ENCODE data around the gene GPER1.

Gene GPER1

DNA sequence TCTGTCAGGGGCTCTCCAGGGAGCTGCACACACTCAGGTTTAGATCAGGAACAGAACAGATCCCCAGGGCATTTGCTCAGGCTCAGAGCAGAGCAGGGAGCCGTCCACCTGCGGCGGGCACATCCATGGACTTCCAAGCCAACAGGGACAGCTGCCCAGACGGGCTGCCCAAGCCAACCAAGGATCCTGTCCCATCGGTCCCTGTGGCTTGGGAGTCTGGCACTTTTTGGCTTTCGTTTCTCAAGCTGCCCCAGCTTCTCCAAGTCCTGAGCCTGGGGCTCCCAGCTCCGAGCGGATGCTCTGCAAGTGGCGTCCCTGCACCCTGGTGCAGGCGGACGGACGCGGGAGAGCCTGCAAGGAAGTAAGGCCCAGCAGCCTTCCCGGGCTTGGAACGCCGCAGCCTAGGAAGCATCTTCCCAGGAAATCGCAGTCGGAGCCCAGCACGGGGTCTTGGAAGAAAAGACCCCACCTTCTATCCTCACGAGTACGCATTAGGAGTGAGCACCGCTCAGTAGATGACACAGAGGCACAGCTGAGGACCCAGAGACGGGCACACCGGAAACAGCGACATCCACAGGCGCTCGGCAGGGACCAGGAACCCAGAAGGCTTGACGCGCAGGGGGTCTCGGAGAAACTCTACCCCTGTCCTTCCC lies 37.5 kb upstream of the GPER1 start:
- H3K4me3 ChIP-seq (ENCODE audit: low read depth, low read length): no peak overlapping the region
- no peak for DNase-seq (ENCODE audit: low read depth, low spot score)
- in situ Hi-C loops (cut with HindIII; ENCODE audit: low sequenced_read_pairs): no loop called here
- TF ChIP-seq, protein P1, sequence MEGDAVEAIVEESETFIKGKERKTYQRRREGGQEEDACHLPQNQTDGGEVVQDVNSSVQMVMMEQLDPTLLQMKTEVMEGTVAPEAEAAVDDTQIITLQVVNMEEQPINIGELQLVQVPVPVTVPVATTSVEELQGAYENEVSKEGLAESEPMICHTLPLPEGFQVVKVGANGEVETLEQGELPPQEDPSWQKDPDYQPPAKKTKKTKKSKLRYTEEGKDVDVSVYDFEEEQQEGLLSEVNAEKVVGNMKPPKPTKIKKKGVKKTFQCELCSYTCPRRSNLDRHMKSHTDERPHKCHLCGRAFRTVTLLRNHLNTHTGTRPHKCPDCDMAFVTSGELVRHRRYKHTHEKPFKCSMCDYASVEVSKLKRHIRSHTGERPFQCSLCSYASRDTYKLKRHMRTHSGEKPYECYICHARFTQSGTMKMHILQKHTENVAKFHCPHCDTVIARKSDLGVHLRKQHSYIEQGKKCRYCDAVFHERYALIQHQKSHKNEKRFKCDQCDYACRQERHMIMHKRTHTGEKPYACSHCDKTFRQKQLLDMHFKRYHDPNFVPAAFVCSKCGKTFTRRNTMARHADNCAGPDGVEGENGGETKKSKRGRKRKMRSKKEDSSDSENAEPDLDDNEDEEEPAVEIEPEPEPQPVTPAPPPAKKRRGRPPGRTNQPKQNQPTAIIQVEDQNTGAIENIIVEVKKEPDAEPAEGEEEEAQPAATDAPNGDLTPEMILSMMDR (IDR thresholded peaks at IDR 0.05; ENCODE audit: low read depth, low read length): no peak

DNA sequence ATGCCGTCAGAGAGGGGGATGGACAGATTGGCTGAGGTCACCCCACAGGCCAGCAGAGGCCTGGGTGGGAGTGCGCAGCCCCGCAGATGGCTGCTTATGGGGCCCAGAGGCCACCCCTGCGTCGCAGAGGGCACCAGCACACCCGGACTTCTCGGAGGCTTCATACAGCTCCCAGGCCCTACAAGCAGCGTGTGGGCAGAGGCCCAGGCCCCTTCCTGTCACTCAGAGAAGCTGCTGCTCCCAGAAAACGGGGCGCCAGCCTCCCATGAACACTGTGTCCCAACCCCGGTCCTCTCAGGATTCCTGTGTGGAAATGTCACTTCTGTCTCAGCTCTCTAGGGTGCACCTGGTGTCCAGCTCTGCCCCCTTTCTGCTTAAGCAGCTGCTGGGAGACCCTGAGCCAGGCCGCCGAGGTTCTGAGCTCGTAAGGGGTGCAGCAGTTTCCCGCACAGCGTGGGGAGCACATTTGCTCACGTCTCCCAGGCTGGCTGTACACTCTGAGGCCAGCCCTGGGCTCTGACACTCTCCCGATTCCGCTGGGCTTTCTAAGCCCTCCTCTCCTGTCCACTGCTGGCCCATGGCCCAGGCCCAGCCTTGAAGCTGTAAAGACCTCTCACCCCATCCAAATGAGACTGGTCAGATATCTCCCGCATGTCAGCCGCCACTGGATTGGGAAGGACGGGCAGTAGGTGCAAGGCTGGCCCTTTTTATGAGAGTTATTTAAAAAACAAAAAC lies 36.8 kb upstream of the GPER1 start:
- TF ChIP-seq, protein P1 (IDR thresholded peaks at IDR 0.05; ENCODE audit: low read depth, low read length): no peak
- DNase-seq (ENCODE audit: low read depth, low spot score): no peak
- H3K4me3 ChIP-seq (ENCODE audit: low read depth, low read length): no peak overlapping the region
- in situ Hi-C loops (cut with HindIII; ENCODE audit: low sequenced_read_pairs): no loop called here

GRCh38 chr7:1052031-1052818 lies 35.7 kb upstream of the GPER1 start:
- no peak overlapping the region for H3K4me3 ChIP-seq (ENCODE audit: low read depth, low read length)
- no peak for DNase-seq (ENCODE audit: low read depth, low spot score)
- TF ChIP-seq, protein P1 (IDR thresholded peaks at IDR 0.05; ENCODE audit: low read depth, low read length): no peak
- in situ Hi-C loops (cut with HindIII; ENCODE audit: low sequenced_read_pairs): no loop called here

DNA sequence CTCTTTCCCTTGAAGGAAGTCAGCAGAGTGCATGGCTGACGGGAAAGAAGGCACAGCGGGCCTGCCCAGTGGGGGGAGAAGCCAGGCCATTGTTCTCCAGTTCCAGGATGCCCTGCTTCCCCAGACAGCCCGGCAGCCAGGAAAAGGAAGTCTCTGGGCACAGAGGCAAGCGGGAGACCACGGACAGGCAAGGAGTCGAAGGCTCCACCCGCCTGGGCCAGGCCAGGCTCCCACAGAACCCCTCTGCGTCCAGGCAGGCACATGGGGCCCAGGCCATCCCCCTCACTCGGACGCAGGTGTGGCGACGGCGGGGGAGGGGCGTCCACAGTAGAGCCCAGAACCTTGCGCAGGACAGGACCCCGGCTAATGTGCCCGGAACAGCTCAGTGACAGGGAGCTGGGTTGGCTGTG lies 34.9 kb upstream of the GPER1 start:
- in situ Hi-C loops (cut with HindIII; ENCODE audit: low sequenced_read_pairs): no loop called here
- no peak overlapping the region for H3K4me3 ChIP-seq (ENCODE audit: low read depth, low read length)
- TF ChIP-seq, protein P1 (IDR thresholded peaks at IDR 0.05; ENCODE audit: low read depth, low read length): no peak
- DNase-seq (ENCODE audit: low read depth, low spot score): no peak

DNA sequence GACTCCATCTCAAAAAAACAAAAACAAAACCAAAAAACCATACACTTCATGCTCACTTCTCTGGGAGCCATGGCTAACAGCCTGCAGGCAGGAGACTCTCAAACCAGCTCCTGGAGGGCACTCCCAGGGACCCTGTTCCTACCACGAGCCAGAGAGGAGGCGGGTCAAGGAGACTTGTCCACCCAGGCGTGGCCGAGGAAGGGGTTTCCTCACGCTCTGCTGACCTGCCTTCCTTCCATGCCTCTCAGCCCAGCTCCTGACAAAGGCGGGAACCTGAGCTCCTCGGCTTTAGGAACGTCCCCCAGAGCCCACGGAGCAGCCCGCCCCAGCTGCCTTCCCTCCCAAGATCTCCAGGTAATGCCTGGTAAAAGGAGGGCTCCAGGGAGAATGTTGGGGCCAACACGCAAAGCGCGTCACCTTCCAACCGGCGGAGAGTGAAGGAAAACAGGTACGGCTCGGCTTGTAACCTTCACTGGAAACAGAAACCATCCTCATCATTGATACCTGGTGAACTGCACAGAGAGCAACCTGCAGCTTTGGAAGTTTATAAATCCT lies 34.0 kb upstream of the GPER1 start:
- TF ChIP-seq, protein P1 (IDR thresholded peaks at IDR 0.05; ENCODE audit: low read depth, low read length): no peak
- no peak overlapping the region for H3K4me3 ChIP-seq (ENCODE audit: low read depth, low read length)
- in situ Hi-C loops (cut with HindIII; ENCODE audit: low sequenced_read_pairs): no loop called here
- no peak for DNase-seq (ENCODE audit: low read depth, low spot score)

DNA sequence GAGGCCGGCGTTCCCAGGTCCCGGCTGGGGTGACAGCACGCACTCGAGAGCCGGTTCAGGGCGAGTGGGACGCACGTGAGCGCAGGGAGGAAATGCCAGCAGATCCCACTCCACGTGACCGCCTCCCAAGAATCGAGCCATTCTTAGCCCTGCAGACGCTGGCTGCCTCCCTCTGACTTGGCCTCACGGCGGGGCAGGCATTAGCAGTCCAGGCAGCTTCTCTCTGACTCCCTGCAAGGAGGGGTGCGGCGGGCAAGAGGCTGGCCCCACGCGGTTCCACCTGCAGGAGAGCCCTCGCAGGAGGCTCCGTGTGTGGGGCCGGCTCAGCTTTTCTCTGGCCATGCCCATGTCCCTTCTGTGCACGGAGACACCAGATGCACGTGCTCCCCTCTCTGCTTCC lies 33.5 kb upstream of the GPER1 start:
- H3K4me3 ChIP-seq (ENCODE audit: low read depth, low read length): no peak overlapping the region
- in situ Hi-C loops (cut with HindIII; ENCODE audit: low sequenced_read_pairs): no loop called here
- DNase-seq (ENCODE audit: low read depth, low spot score): no peak
- TF ChIP-seq, protein P1 (IDR thresholded peaks at IDR 0.05; ENCODE audit: low read depth, low read length): no peak
